HG02852 (cell line): ENCODE measurements around the gene TLR10.
"Not testable (repeated sequence)": the region's sequence is repeated elsewhere in the genome, so short reads cannot be mapped to it uniquely, and the experiment has no call there.

ENCODE experiments used
- ATAC-seq: cut with Tn5 transposase; IDR thresholded peaks from one replicate; pipeline ENCODE4 v1.9.1; 2021; ENCODE audit warnings: mild to moderate bottlenecking, moderate library complexity; ENCODE audit not compliant: unreplicated experiment

The TLR10 gene

DNA sequence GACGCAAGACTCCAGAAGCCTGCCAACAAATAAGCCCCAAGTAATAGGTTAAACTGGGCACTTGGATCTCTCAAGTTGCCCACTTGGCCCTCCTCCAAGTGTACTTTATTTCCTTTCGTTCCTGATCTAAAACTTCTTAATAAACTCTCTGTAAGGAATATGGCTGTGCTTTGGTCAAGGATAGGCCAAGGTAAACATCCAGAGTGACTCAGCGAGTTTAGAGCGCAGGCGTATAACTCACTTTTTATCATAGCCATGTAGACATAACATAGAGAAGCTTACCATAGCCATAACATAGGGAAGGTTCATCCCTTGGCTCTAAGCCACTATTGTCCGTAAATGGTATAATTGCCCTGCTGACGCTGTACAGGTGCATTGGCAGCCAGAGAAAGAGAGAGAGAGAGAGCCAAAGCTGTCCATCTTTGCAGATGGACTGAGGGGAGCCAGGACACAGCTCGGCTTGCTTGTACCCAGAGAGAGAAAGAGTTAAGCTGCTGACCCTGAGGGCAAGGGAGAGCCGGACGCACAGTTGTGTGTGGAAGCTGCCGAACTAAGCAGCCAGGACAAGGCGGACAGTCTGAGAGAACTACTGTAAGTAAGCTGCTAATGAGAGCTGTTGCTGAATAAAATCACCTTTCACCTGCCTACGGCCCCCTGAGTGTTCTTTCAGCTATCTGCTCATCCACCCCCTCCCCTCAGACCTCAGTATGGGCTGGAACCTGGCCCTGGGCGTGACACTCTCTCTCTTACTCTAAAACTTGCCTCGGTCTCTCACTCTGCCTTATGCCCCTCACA lies 20.0 kb upstream of the TLR10 start:
- no peak for ATAC-seq

DNA sequence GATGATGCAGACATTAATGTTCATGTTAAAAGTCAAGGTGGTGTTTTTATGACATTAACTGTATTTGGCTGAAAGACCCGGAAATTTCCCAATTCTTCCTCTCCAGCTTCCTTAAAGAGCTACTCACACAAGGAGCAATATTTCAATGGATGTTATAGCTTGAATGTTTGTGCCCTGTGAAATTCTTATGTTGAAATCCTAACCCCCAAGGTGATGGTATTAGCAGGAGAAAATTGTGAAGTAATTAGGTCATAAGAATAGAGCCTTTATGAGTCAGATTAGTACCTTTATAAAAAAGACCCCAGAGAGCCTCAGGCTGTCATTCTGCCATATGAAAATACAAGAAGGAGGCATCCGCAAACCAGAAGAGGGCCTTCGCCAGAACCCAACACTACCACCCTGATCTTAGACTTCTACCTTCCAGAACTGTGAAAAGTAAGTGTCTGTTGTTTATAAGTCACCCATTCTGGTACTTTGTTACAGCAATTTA lies 18.2 kb upstream of the TLR10 start:
- ATAC-seq: no peak

- no peak for ATAC-seq
Observed at GRCh38 chr4:38800366-38800765, 17.6 kb upstream of the TLR10 start.

- ATAC-seq: no peak
Observed at GRCh38 chr4:38795087-38795486, 12.3 kb upstream of the TLR10 start.

GRCh38 chr4:38794051-38794450 lies 11.3 kb upstream of the TLR10 start:
- no peak for ATAC-seq

- ATAC-seq: no peak
Observed at GRCh38 chr4:38791010-38791409, 8.2 kb upstream of the TLR10 start.

- ATAC-seq: no peak
Observed at GRCh38 chr4:38788317-38788716, 5.5 kb upstream of the TLR10 start.

- ATAC-seq: no peak
Observed at GRCh38 chr4:38787693-38788092, 4.9 kb upstream of the TLR10 start.

DNA sequence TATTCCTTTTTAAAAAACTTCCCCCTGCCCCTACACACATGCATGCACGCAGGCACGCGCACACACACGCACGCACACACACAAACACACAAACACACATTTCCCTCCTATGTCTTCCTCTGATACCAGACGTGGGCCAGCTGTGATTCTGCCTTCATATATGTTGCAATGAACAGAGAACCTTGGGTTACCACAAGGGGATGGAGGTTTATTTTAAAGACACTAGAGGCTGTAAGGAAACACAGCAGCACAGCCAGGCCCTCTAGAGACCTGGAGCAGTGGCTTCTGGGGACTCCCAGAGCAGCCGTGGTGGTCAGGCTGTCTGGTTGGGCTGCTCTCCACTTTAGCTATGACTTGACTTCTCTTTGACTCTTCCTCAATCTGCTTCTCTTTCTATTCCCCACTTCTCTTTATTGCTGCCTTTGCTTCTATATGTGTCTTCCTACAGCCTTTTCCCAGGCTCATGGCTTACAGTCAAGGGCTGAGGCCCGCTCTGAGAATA lies 3.2 kb upstream of the TLR10 start:
- ATAC-seq: peak; percentile 67

DNA sequence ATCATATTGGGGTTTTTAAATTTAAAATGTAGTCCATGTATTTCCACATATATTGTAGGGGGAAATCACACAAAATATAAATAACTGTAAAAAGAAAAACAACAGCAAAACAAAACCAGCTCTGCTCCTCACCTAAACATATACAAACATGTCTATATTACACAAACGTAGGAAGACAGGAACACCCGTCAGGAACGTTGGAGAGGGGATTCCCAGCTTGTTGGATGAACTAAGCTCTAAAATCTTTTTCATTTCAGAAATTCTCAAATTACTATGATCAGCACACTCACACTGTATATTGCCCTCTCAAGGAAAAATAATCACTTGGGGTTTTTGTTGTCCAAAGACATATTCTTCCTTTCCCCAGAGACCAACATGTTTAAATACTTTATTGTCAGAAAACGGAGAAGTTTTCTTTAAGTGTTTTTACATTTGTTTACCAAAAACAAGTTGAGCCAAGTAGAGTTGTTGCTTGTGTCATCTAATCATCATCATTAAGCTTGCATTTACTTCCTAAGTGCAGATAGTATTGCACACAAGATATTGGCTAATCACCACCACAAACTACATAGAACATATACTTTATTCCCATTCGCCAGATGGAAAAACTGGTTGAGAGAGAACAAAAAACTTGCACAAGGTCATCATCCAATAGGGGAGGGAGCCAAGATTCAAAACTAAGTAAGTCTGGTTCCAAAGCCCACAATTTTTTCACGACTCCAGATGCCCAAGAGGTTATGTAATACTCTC lies 2.4 kb upstream of the TLR10 start:
- no peak for ATAC-seq

GRCh38 chr4:38784141-38784540 lies 1.4 kb upstream of the TLR10 start:
- no peak for ATAC-seq

GRCh38 chr4:38783109-38783460 lies 295 bp upstream of the TLR10 start:
- no peak for ATAC-seq

GRCh38 chr4:38781854-38782261 lies 932 bp downstream of the TLR10 start:
- ATAC-seq: peak; percentile 22

DNA sequence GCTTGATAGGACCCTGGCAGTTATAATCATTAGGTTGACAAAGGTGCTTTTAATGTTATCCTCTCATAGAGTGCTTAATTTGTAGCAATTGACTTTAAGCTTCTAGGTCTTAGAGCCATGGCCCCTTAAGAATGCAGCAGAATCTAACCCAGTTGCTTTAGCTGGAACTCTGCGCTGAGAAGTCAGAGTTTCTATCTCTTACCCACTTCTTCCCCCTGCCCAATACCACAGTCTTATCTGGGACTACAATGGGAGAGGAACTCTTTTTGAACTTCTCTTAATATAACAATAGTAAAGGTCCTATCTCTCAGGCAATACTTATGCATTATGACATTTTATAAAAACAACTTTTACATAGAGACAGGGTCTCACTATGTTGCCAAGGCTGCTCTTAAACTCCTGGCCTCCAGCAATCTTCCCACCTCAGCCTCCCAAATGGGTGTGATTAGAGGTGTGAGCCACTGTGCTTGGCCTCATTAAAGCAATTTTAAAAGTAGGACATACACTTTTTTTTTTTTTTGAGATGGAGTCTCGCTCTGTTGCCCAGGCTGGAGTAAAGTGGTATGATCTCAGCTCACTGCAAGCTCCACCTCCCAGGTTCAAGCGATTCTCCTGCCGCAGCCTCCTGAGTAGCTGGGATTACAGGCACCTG lies 1.8 kb downstream of the TLR10 start:
- ATAC-seq: no peak

GRCh38 chr4:38779790-38780189 lies 3.0 kb downstream of the TLR10 start:
- no peak for ATAC-seq

GRCh38 chr4:38777925-38778324 lies 4.9 kb downstream of the TLR10 start:
- not testable (repeated sequence) for ATAC-seq

DNA sequence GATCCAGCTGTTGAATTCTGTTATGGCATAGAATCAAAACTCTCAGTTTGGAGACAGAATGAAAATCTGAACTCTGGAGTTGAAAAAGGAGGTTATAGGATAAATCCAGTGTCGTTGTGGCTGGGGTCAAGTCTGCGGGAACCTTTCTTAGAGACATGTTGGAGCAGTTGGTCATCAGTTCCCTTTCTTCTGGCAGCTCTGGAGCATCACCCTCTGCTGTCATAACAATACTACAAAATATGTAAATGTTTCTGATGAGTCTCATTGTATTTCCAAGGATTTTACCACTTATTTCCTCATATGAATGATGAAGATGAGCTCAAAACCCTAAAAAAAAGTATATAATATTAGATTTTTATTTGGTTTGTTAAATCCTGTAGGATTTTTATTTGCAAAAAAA lies 7.5 kb downstream of the TLR10 start:
- no peak for ATAC-seq

GRCh38 chr4:38774181-38774955 lies 8.4 kb downstream of the TLR10 start:
- ATAC-seq: no peak

DNA sequence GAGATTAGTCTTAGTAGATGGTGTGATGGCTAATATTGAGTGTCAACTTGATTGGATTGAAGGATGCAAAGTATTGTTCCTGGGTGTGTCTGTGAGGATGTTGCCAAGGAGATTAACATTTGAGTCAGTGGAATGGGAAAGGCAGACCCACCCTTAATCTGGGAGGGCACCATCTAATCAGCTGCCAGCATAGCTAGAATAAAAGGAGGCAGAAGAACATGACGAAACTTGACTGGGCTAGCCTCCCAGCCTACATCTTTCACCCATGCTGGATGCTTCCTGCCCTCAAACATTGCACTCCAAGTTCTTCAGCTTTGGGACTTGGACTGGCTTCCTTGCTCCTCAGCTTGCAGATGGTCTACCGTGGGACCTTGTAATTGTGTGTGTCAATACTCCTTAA lies 12.5 kb downstream of the TLR10 start:
- not testable (repeated sequence) for ATAC-seq

DNA sequence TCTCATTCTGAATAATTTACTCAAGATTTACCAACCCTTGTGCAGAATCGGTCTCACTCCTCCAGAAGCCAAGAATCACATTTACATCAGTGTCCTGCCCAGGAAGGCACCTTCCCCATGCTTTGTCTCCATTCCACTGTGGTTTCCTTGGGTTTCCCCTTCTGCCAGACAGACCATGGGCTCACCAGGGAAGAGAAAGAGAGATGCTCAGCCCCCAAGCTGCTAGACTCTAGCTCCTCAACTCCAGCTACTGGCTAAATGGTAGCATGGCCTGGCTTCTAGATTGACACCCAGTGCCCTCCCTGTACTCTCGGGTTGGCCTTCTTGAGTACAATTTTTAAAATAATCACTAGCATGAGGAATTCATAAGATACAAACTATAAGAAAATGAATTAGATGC lies 12.9 kb downstream of the TLR10 start:
- ATAC-seq: no peak

GRCh38 chr4:38769441-38769840 lies 13.3 kb downstream of the TLR10 start:
- ATAC-seq: no peak
